Psoas muscle (tissue), 8 donors: ENCODE results near the gene SHBG. TPM values are rescaled to one million over a fixed set of nuclear protein-coding genes. Genes with fewer than 3 reads are reported as not detected.

ENCODE experiments used
- ATAC-seq, 4 donors: fragments of 200-7000 bp; cut with Tn5 transposase; one replicate each; pipeline ENCODE4 v1.9.1; 2020; ENCODE audit warnings: moderate library complexity in 3 of 4, mild to moderate bottlenecking in 2 of 4
- DNase-seq, 2 donors: peaks; one replicate each; pipeline ENCODE4 v3.0.0-alpha.2; 2020
- H3K27ac ChIP-seq: fragments of 200-600 bp; one replicate; pipeline ENCODE4 v1.8.0; 2022
- H3K27me3 ChIP-seq, 3 donors: fragments of 200-600 bp in 1 of 3; one replicate each; pipeline versions ENCODE4 v1.6.1 to v1.8.0; 2013 to 2022; ENCODE audit warnings: low read length in 2 of 3, mild to moderate bottlenecking in 2 of 3, moderate library complexity in 1 of 3; ENCODE audit not compliant: insufficient read depth in 3 of 3
- H3K36me3 ChIP-seq, 2 donors: fragments of 200-600 bp in 1 of 2; one replicate each; pipeline versions ENCODE4 v1.6.1 to v1.8.0; 2013 to 2022; ENCODE audit warnings: low read depth in 1 of 2, mild to moderate bottlenecking in 1 of 2, moderate library complexity in 1 of 2; ENCODE audit not compliant: insufficient read depth in 1 of 2
- H3K4me1 ChIP-seq: fragments of 200-600 bp; one replicate; pipeline ENCODE4 v1.8.0; 2022
- H3K4me3 ChIP-seq: fragments of 200-600 bp; one replicate; pipeline ENCODE4 v1.8.0; 2022; ENCODE audit warnings: mild to moderate bottlenecking
- H3K9me3 ChIP-seq: fragments of 200-600 bp; one replicate; pipeline ENCODE4 v1.8.0; 2022
- CTCF ChIP-seq: fragments of 200-600 bp; IDR thresholded peaks from one replicate; pipeline ENCODE4 v1.8.0; 2022; ENCODE audit warnings: antibody characterized with exemption
- WGBS, 3 donors: extraction: QIAGEN DNeasy Blood & Tissue Kit; methylation state at CpG; one replicate each; pipeline versions ENCODE4 v1.1.6 to v1.1.7; 2013; 5-methylcytosine and 5-hydroxymethylcytosine counted together
- intact Hi-C, 2 donors: fragments of 100-400 bp; cut with DNase I; formaldehyde crosslinking; loops; one replicate each; pipeline versions ENCODE4 v1.11.0 to v1.14.2; 2022
- polyA plus RNA-seq, 3 donors: library from polyadenylated mRNA; stranded (reverse); fragments of 200-250 nt; gene quantifications; one replicate each; pipeline ENCODE4 v1.2.3, GENCODE V29; 2013
- total RNA-seq, 4 donors: library from RNA; stranded (reverse); fragmentation: NEBNext Ultra II Directional in 2 of 4; extraction: Animal tissue kit (Norgen Biotek cat#: 25700) in 2 of 4; gene quantifications; one replicate each; pipeline versions ENCODE4 v1.2.1 to v1.2.4, GENCODE V29; 2021 to 2023
- donor health status: healthy with polysubstance abuse.
- donor health status: DM: no; HTN: no; CAD: no; lungs with moderate emphysema.
- donor health status: Bipolar disorder and iron deficiency.
- donor health status: healthy.
- donor health status: DM: yes; HTN: yes; CAD: no.
- donor health status: DM: no; HTN: no; CAD: no.
- donor health status: DM: no; HTN: no; CAD: no.
- donor health status: DM: yes; HTN: yes; CAD: no.

SHBG gene
- total and polyA plus RNA-seq, 7 donors: 0.19 to 1.6 (median 0.46) TPM

DNA sequence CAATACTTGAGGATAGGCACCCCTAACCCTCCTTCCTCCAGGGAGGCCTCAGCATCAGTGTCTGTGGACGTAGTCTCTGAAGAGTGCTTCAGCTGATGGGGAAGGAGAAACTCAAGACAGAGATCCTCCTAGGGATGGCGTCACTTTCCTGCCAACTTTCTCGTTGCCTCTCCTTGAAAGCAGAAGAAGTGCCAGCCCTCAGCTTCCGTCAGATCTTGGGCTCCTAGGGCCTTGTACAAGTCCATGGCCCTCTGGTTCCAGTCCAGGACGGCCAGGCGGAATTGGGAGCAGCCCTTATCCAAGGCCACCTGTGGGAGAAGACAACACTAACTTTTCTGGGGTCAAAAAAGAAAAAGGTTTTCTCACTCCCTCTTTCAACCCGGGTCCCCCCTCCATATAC lies 3.6 kb upstream of the SHBG start:
- Histone ChIP-seq H3K36me3 (peaks cover 0 to 11% of the 10 kb centered on the region in 2 donors), H3K27ac (peak overlapping the region; percentile 97), H3K4me1 (peaks cover 13% of the 10 kb centered on the region), H3K9me3 (no peaks in the 10 kb centered on the region), H3K4me3 (peak overlapping the region; percentile 92), H3K27me3 (no peaks in the 10 kb centered on the region)
- no peak for TF ChIP-seq CTCF
- intact Hi-C loops: loop anchor here (2.0 to 10.0 kb wide), 2 partner anchors 58 to 218 kb away; no protein-coding TSS in a partner anchor
- WGBS, 3 donors: 62 to 77% (median 72%) methylated on average over 7 of the region's 7 CpGs
- DNase-seq (no peak), ATAC-seq (no peak)

- Histone ChIP-seq H3K27ac (peak overlapping the region; percentile 97), H3K4me3 (peak overlapping the region; percentile 92), H3K27me3 (no peaks in the 10 kb centered on the region), H3K36me3 (peaks cover 0 to 11% of the 10 kb centered on the region in 2 donors), H3K4me1 (peaks cover 13% of the 10 kb centered on the region), H3K9me3 (no peaks in the 10 kb centered on the region)
- no peak for TF ChIP-seq CTCF
- WGBS, 3 donors: 12 to 25% (median 17%) methylated on average over 6 of the region's 6 CpGs
- ATAC-seq (peak in 1 of 4 donors; percentile 9), DNase-seq (peak in 1 of 2 donors; percentile 54)
- intact Hi-C loops: loop anchor here (2.0 to 10.0 kb wide), 2 partner anchors 58 to 218 kb away; no protein-coding TSS in a partner anchor
These were observed 3.0 kb upstream of the SHBG start for GRCh38 chr17:7626956-7627249.

- no peak for TF ChIP-seq CTCF
- Histone ChIP-seq H3K27ac (peak within 1 kb of the TSS; percentile 97), H3K36me3 (peaks cover 0 to 11% of the 10 kb centered on the region in 2 donors), H3K4me1 (peaks cover 13% of the 10 kb centered on the region), H3K4me3 (peak within 1 kb of the TSS; percentile 92), H3K27me3 (no peaks in the 10 kb centered on the region), H3K9me3 (no peaks in the 10 kb centered on the region)
- intact Hi-C loops: loop anchor here (2.0 to 10.0 kb wide), 2 partner anchors 57 to 217 kb away; no protein-coding TSS in a partner anchor
- DNase-seq: peak; percentile 97 to 98
- WGBS, 3 donors: 0 to 1% (median 1%) methylated on average over 52 to 54 of the region's 54 CpGs
- peak; percentile 98 to 99 (median 99) for ATAC-seq
These were observed 2.4 kb upstream of the SHBG start, which contains the start of gene SAT2 for GRCh38 chr17:7627250-7628121. Gene SAT2 (minus strand): TSS chr17:7627821. CDS start chr17:7627635, 186 bp downstream.

- Histone ChIP-seq H3K4me3 (no peak overlapping the region), H3K9me3 (no peaks in the 10 kb centered on the region), H3K27me3 (no peaks in the 10 kb centered on the region), H3K4me1 (peaks cover 4% of the 10 kb centered on the region), H3K36me3 (no peaks in the 10 kb centered on the region), H3K27ac (no peak overlapping the region)
- WGBS, 3 donors: 78 to 84% (median 82%) methylated on average over 11 of the region's 11 CpGs
- intact Hi-C loops: loop anchor here in 1 of 2 donors (2.0 kb wide), 1 partner anchor 53 kb away; no protein-coding TSS in a partner anchor
- no peak for DNase-seq
- no peak for ATAC-seq
- no peak for TF ChIP-seq CTCF
These were observed 1.8 kb downstream of the SHBG start for GRCh38 chr17:7631398-7632380.
